OCI-LY1 (cell line): ENCODE data around the gene C3orf22.

Experiments
- H2AFZ ChIP-seq: fragments of 200-600 bp; sonication (generic), shearing (Covaris generic); 2 replicates; pipeline ENCODE4 v1.6.0; 2014; ENCODE audit warnings: antibody characterized with exemption, mild to moderate bottlenecking, low read length
- H3F3A ChIP-seq: fragments of 200-600 bp; sonication (generic), shearing (Covaris generic); 2 replicates; pipeline ENCODE4 v1.6.0; 2014; ENCODE audit warnings: mild to moderate bottlenecking, antibody characterized with exemption, low read length, moderate library complexity; ENCODE audit not compliant: insufficient read depth
- H3K27ac ChIP-seq: fragments of 200-600 bp; sonication (generic); 2 replicates; pipeline ENCODE4 v1.5.1; 2014; ENCODE audit warnings: low read length, mixed run types, mild to moderate bottlenecking, low read depth; ENCODE audit not compliant: poor library complexity, severe bottlenecking
- H3K27me3 ChIP-seq: fragments of 200-600 bp; sonication (generic); 2 replicates; pipeline ENCODE4 v1.6.0; 2014; ENCODE audit warnings: antibody characterized with exemption, mild to moderate bottlenecking, low read length, moderate library complexity; ENCODE audit not compliant: insufficient read depth
- H3K36me3 ChIP-seq: fragments of 200-600 bp; sonication (generic); 2 replicates; pipeline ENCODE4 v1.6.1; 2014; ENCODE audit warnings: mild to moderate bottlenecking, antibody characterized with exemption, low read length, moderate library complexity, mixed read lengths; ENCODE audit not compliant: insufficient read depth
- H3K4me1 ChIP-seq: fragments of 200-600 bp; sonication (generic); 2 replicates; pipeline ENCODE4 v1.5.1; 2014; ENCODE audit warnings: mild to moderate bottlenecking, low read length, moderate library complexity; ENCODE audit not compliant: insufficient read depth, severe bottlenecking
- H3K4me2 ChIP-seq: fragments of 200-600 bp; sonication (generic), shearing (Covaris generic); 2 replicates; pipeline ENCODE4 v1.6.1; 2014; ENCODE audit warnings: low read length
- H3K4me3 ChIP-seq: fragments of 200-600 bp; sonication (generic); 2 replicates; pipeline ENCODE4 v1.5.1; 2014; ENCODE audit warnings: low read length, low read depth, mild to moderate bottlenecking, mixed read lengths; ENCODE audit not compliant: poor library complexity, severe bottlenecking
- H3K79me2 ChIP-seq: fragments of 200-600 bp; shearing (Covaris generic); 2 replicates; pipeline ENCODE4 v1.6.1; 2016; ENCODE audit warnings: mixed run types, low read length, mixed read lengths; ENCODE audit not compliant: insufficient read depth
- H3K9ac ChIP-seq: fragments of 200-600 bp; sonication (generic), shearing (Covaris generic); 2 replicates; pipeline ENCODE4 v1.6.1; 2014; ENCODE audit warnings: mild to moderate bottlenecking, low read length, mixed read lengths
- H3K9me2 ChIP-seq: fragments of 200-600 bp; sonication (generic), shearing (Covaris generic); 2 replicates; pipeline ENCODE4 v1.6.1; 2014; ENCODE audit warnings: low read depth, mild to moderate bottlenecking, low read length, mixed read lengths
- H3K9me3 ChIP-seq: fragments of 200-600 bp; shearing (Covaris generic); 2 replicates; pipeline ENCODE4 v1.6.1; 2014; ENCODE audit warnings: low read length, mixed read lengths
- H4K20me1 ChIP-seq: fragments of 200-600 bp; sonication (generic), shearing (Covaris generic); 2 replicates; pipeline ENCODE4 v1.6.0; 2016; ENCODE audit warnings: mild to moderate bottlenecking, low read length; ENCODE audit not compliant: insufficient read depth
- CTCF ChIP-seq: fragments of 200-600 bp; sonication (generic), shearing (Covaris generic); IDR thresholded peaks from 2 replicates; pipeline ENCODE4 v1.5.1; 2017; ENCODE audit warnings: mild to moderate bottlenecking, antibody characterized with exemption, low read length, moderate library complexity, mixed read lengths
- EZH2 ChIP-seq: fragments of 200-600 bp; sonication (generic), shearing (Covaris generic); IDR thresholded peaks from 2 replicates; pipeline ENCODE4 v1.8.0; 2017; ENCODE audit warnings: borderline replicate concordance, mixed run types, mild to moderate bottlenecking, antibody characterized with exemption, low read length, moderate library complexity, mixed read lengths

Gene C3orf22

DNA sequence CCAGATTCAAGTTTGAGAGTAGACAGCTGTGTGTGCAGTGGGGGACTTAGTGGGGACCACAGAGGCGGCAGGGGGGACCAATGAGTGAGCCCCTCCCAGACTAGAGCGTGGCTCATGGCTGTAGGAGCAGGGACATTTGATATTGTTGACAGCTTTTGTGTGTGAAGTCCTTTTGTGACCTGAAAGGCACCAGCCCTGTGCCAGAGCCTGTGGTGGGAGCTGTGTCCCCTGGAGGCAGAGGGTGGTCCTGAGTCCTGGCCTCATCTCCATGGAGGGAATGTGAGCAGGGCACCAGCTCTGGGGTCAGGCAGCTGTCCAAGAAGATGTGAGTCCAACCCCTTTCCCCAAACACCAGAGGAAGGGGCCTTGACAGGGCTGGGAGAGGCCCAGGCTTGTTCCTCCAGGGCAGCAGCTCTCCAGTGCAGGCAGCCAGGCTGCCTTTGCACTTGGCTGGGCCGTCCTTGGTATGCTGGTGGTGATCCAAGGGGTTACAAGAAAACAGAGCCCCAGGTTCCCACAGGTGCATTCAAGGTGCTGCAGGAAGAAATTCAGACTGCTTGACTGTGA, 10.1 kb upstream of the C3orf22 start:
- H3F3A ChIP-seq, result no peaks in the 10 kb centered on the region
- no peak overlapping the region for H2AFZ ChIP-seq
- H3K4me3 ChIP-seq, result no peak overlapping the region
- no peaks in the 10 kb centered on the region for H3K27me3 ChIP-seq
- no peaks in the 10 kb centered on the region for H3K4me1 ChIP-seq
- no peaks in the 10 kb centered on the region for H3K79me2 ChIP-seq
- no peaks in the 10 kb centered on the region for H4K20me1 ChIP-seq
- TF ChIP-seq EZH2 (no peak), CTCF (no peak)
- H3K9me2 ChIP-seq, result no peaks in the 10 kb centered on the region
- H3K36me3 ChIP-seq, result no peaks in the 10 kb centered on the region
- no peak overlapping the region for H3K27ac ChIP-seq
- no peak overlapping the region for H3K9ac ChIP-seq
- no peaks in the 10 kb centered on the region for H3K9me3 ChIP-seq
- no peak overlapping the region for H3K4me2 ChIP-seq

DNA sequence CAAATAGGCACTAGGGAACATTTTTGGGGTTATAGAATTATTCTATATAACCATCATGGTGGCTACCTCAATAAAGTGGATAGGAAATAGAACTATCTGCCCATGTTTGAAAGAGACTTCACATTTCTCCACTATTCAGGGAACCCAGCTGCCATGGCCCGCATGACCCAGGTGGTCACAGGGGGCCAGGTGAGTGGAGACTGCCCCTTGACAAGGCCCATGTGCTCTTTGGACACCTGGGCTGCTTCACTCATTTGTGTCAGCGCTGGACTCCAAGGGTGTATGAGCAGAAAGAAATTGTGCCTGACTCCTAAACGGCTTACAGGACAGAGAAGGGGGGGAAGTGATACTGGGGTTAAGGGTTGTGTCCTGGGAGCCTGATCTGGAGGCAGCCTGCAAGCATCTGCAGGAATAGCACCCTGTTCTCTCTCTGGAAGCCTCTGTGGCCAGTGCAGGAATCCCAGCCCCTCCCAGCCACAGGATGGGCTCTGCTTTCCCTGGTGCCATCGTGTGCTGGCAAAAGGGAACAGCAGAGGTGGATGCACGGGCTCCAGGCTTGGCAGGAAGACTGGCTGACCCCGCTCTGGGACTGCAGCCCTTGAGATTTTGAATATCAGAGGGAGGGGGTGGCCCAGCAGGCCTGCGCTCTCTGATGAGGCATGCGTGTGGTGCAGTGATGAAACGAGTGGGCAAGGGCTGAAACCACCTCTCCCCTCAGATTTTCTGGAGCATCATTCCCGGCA, 9.1 kb upstream of the C3orf22 start:
- no peak for TF ChIP-seq CTCF
- no peak for TF ChIP-seq EZH2
- Histone ChIP-seq H4K20me1 (no peaks in the 10 kb centered on the region), H3K4me2 (no peak overlapping the region), H3K79me2 (no peaks in the 10 kb centered on the region), H3K36me3 (no peaks in the 10 kb centered on the region), H3K9ac (no peak overlapping the region), H3K27me3 (no peaks in the 10 kb centered on the region), H3K4me1 (no peaks in the 10 kb centered on the region), H3K9me3 (no peaks in the 10 kb centered on the region), H3K4me3 (no peak overlapping the region), H2AFZ (no peak overlapping the region), H3K9me2 (no peaks in the 10 kb centered on the region), H3F3A (no peaks in the 10 kb centered on the region), H3K27ac (no peak overlapping the region)

- Histone ChIP-seq H3K27ac (no peak overlapping the region), H4K20me1 (no peaks in the 10 kb centered on the region), H3K9me3 (no peaks in the 10 kb centered on the region), H3F3A (no peaks in the 10 kb centered on the region), H3K9ac (no peak overlapping the region), H3K4me2 (no peak overlapping the region), H3K4me1 (no peaks in the 10 kb centered on the region), H2AFZ (no peak overlapping the region), H3K4me3 (no peak overlapping the region), H3K79me2 (no peaks in the 10 kb centered on the region), H3K36me3 (no peaks in the 10 kb centered on the region), H3K27me3 (no peaks in the 10 kb centered on the region), H3K9me2 (no peaks in the 10 kb centered on the region)
- TF ChIP-seq EZH2, result no peak
- TF ChIP-seq CTCF, result no peak
Observed at GRCh38 chr3:126562737-126563276, 4.1 kb upstream of the C3orf22 start.
